Neutrophil (primary cell): Measurements from ENCODE around the gene EFCAB6.

ENCODE experiments used
- H3K27ac ChIP-seq: fragments of 200-600 bp; sonication (generic); 2 replicates; pipeline ENCODE4 v1.5.1; 2016; ENCODE audit warnings: mild to moderate bottlenecking, moderate library complexity
- H3K27me3 ChIP-seq: fragments of 200-600 bp; sonication (generic); 2 replicates; pipeline ENCODE4 v1.6.0; 2016; ENCODE audit warnings: mild to moderate bottlenecking
- H3K36me3 ChIP-seq: fragments of 200-600 bp; sonication (generic); 2 replicates; pipeline ENCODE4 v1.5.1; 2017
- H3K4me1 ChIP-seq, 2 experiments: fragments of 200-600 bp in 1 of 2; sonication (generic) in 1 of 2; 1 replicate in 1 of 2; 2 replicates in 1 of 2; pipeline versions ENCODE4 v1.5.1 to v1.6.1; 2013 to 2016; ENCODE audit warnings: low read depth in 1 of 2, low read length in 1 of 2, mild to moderate bottlenecking in 1 of 2, moderate library complexity in 1 of 2; ENCODE audit not compliant: control insufficient read depth in 1 of 2, insufficient read depth in 1 of 2
- H3K4me3 ChIP-seq, 2 experiments: fragments of 200-600 bp in 1 of 2; sonication (generic) in 1 of 2; 1 replicate in 1 of 2; 2 replicates in 1 of 2; pipeline ENCODE4 v1.5.1; 2013 to 2016; ENCODE audit warnings: low read depth in 1 of 2, low read length in 1 of 2, mild to moderate bottlenecking in 1 of 2, moderate library complexity in 1 of 2
- H3K9me3 ChIP-seq: fragments of 200-600 bp; sonication (generic); 2 replicates; pipeline ENCODE4 v1.5.1; 2016
- TF ChIP-seq, protein P1 (sequence below): fragments of 200-600 bp; sonication (generic); IDR thresholded peaks from 2 replicates; pipeline ENCODE4 v1.5.1; 2016; ENCODE audit warnings: antibody characterized with exemption

EFCAB6 gene

GRCh38 chr22:43827003-43827735 lies 15.1 kb upstream of the EFCAB6 start:
- Histone ChIP-seq H3K36me3 (no peaks in the 10 kb centered on the region), H3K4me3 (no peak overlapping the region), H3K27ac (no peak overlapping the region), H3K4me1 (no peaks in the 10 kb centered on the region), H3K27me3 (peaks cover 4% of the 10 kb centered on the region), H3K9me3 (no peaks in the 10 kb centered on the region)
- TF ChIP-seq, protein P1, sequence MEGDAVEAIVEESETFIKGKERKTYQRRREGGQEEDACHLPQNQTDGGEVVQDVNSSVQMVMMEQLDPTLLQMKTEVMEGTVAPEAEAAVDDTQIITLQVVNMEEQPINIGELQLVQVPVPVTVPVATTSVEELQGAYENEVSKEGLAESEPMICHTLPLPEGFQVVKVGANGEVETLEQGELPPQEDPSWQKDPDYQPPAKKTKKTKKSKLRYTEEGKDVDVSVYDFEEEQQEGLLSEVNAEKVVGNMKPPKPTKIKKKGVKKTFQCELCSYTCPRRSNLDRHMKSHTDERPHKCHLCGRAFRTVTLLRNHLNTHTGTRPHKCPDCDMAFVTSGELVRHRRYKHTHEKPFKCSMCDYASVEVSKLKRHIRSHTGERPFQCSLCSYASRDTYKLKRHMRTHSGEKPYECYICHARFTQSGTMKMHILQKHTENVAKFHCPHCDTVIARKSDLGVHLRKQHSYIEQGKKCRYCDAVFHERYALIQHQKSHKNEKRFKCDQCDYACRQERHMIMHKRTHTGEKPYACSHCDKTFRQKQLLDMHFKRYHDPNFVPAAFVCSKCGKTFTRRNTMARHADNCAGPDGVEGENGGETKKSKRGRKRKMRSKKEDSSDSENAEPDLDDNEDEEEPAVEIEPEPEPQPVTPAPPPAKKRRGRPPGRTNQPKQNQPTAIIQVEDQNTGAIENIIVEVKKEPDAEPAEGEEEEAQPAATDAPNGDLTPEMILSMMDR: no peak

DNA sequence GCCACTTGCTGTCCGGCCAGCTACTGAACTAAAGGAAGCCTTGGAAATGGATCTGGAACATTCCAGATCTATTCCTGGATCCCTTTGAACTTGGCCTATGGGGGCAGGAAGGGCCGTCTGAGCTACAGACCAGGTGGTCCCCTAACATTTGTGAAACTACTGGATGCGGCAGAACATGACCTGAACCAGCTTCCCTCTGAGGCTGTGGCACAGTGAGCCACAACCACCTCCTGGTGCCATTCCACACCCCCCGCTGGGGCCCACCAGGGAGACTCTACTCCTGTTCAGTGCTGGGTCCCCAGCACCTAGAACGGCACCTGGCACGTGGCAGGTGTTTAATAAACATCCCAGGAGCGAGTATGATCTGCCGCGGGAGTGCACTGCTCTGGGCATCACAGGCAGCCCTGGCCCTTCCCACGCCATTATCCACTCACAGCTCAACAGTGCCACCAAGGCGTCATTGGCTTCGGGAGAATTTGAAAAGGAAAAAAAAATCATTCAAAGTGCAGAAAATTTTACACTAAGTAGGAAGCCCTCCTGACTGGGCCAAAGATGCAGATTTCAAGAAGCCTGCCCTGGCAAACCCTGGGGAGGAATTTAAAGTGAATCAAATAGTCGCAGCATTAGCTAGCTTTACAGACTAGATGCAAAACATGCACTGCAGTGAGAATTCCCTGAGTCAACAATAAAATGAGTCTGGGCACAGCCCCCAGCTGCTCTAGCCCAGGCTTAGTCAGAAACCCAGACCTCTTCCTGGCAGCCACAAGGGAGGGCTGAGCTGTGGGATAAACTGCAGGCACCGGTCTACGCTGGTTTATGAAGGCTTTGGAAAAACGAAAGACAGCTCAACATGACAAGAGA lies 14.3 kb upstream of the EFCAB6 start:
- no peaks in the 10 kb centered on the region for H3K36me3 ChIP-seq
- H3K4me3 ChIP-seq: no peak overlapping the region
- H3K9me3 ChIP-seq: no peaks in the 10 kb centered on the region
- no peak overlapping the region for H3K27ac ChIP-seq
- TF ChIP-seq, protein P1: no peak
- no peaks in the 10 kb centered on the region for H3K4me1 ChIP-seq
- peaks cover 8% of the 10 kb centered on the region for H3K27me3 ChIP-seq

GRCh38 chr22:43825651-43826050 lies 13.5 kb upstream of the EFCAB6 start:
- TF ChIP-seq, protein P1: no peak
- Histone ChIP-seq H3K36me3 (no peaks in the 10 kb centered on the region), H3K4me3 (no peak overlapping the region), H3K9me3 (no peaks in the 10 kb centered on the region), H3K27me3 (peaks cover 8% of the 10 kb centered on the region), H3K27ac (no peak overlapping the region), H3K4me1 (no peaks in the 10 kb centered on the region)

DNA sequence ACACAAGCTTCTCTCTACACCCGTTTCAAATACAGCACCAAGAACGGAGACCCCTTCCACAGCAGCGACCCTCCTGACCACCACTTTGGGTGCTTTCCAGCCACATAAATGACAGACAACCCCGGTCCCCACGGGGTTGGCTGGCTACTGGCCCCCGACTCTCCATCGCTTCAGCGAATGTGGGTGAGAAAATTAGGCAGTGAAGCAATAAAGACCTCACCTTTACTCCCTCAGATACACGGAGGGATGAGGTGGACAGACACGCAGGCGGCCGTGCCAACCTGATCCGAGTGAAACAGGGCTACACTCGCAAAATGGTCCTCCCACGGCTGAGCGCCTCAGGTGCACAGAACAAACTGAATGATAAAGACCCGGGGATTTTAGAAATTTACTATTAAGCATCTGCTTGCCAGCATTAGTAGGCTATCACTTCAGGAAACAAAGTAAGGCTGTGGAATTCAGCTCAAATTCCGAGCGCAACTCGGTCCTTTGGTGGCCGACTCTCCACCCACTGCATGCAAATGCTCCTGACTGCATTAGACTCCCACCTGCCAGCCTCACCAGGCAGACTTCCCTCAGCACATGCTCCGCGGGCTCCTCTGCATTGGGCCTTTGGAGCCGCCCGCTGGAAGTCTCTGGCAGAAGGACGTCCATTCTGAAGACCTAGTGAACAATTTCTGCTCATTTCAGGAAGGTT lies 12.8 kb upstream of the EFCAB6 start:
- Histone ChIP-seq H3K27ac (no peak overlapping the region), H3K36me3 (no peaks in the 10 kb centered on the region), H3K4me3 (no peak overlapping the region), H3K9me3 (no peaks in the 10 kb centered on the region), H3K4me1 (no peaks in the 10 kb centered on the region), H3K27me3 (peaks cover 8% of the 10 kb centered on the region)
- TF ChIP-seq, protein P1: no peak

- Histone ChIP-seq H3K9me3 (no peaks in the 10 kb centered on the region), H3K27ac (no peak overlapping the region), H3K36me3 (no peaks in the 10 kb centered on the region), H3K27me3 (peaks cover 8% of the 10 kb centered on the region), H3K4me1 (no peaks in the 10 kb centered on the region), H3K4me3 (no peak overlapping the region)
- TF ChIP-seq, protein P1: no peak
Measured at GRCh38 chr22:43823911-43824665, 12.0 kb upstream of the EFCAB6 start.
